DND-41 (cell line): Measurements from ENCODE around the gene WDFY4.

Source experiments
- ATAC-seq: fragments of 200-7000 bp; cut with Tn5 transposase; 3 replicates; pipeline ENCODE4 v1.9.1; 2021; ENCODE audit warnings: low read depth; ENCODE audit not compliant: insufficient read depth
- DNase-seq: peaks from one replicate; pipeline ENCODE4 v3.0.0-alpha.2; 2020
- H2AFZ ChIP-seq: 2 replicates; pipeline ENCODE4 v1.6.0; 2012; ENCODE audit warnings: low read depth, low read length
- H3K27ac ChIP-seq: 2 replicates; pipeline ENCODE4 v1.5.1; 2012; ENCODE audit warnings: low read length, inconsistent platforms
- H3K27me3 ChIP-seq: fragments of 200-600 bp; sonication (generic); 2 replicates; pipeline ENCODE4 v1.6.0; 2012; ENCODE audit warnings: low read length, mild to moderate bottlenecking, inconsistent platforms; ENCODE audit not compliant: insufficient read depth, poor library complexity
- H3K36me3 ChIP-seq: 2 replicates; pipeline ENCODE4 v1.5.1; 2012; ENCODE audit warnings: low read length, inconsistent platforms; ENCODE audit not compliant: insufficient read depth
- H3K4me1 ChIP-seq: 2 replicates; pipeline ENCODE4 v1.5.1; 2012; ENCODE audit warnings: mild to moderate bottlenecking, low read length; ENCODE audit not compliant: insufficient read depth
- H3K4me2 ChIP-seq: 2 replicates; pipeline ENCODE4 v1.6.0; 2012; ENCODE audit warnings: mild to moderate bottlenecking, moderate library complexity, low read length, inconsistent platforms; ENCODE audit not compliant: insufficient read depth
- H3K4me3 ChIP-seq, 2 experiments: fragments of 200-600 bp in 1 of 2; shearing (Covaris generic) in 1 of 2; 2 replicates each; pipeline ENCODE4 v1.5.1; 2012 to 2016; ENCODE audit warnings: inconsistent platforms in 2 of 2, low read length in 2 of 2, mild to moderate bottlenecking in 2 of 2, low read depth in 1 of 2, moderate library complexity in 1 of 2
- H3K79me2 ChIP-seq: 2 replicates; pipeline ENCODE4 v1.6.0; 2012; ENCODE audit warnings: low read length, inconsistent platforms; ENCODE audit not compliant: insufficient read depth
- H3K9ac ChIP-seq: 2 replicates; pipeline ENCODE4 v1.6.0; 2012; ENCODE audit warnings: low read depth, mild to moderate bottlenecking, inconsistent platforms, low read length, moderate library complexity
- H3K9me3 ChIP-seq: 2 replicates; pipeline ENCODE4 v1.5.1; 2012; ENCODE audit warnings: low read length, moderate library complexity, mild to moderate bottlenecking, inconsistent platforms; ENCODE audit not compliant: insufficient read depth, severe bottlenecking
- H4K20me1 ChIP-seq: 2 replicates; pipeline ENCODE4 v1.6.0; 2012; ENCODE audit warnings: low read length; ENCODE audit not compliant: insufficient read depth
- EZH2 ChIP-seq: IDR thresholded peaks from 3 replicates; pipeline ENCODE4 v1.6.1; 2012; ENCODE audit warnings: borderline replicate concordance, low read depth, mild to moderate bottlenecking, moderate library complexity, low read length, inconsistent platforms; ENCODE audit not compliant: severe bottlenecking
- TF ChIP-seq, protein P1 (sequence below): IDR thresholded peaks from 2 replicates; pipeline ENCODE4 v1.5.1; 2012; ENCODE audit warnings: borderline replicate concordance, low read length, moderate library complexity, mild to moderate bottlenecking; ENCODE audit not compliant: poor library complexity, severe bottlenecking; ENCODE audit errors: extremely low read depth

WDFY4 gene

GRCh38 chr10:48820231-48820630, 135.6 kb downstream of the WDFY4 start:
- Histone ChIP-seq H3K4me1 (no peaks in the 10 kb centered on the region), H2AFZ (no peak overlapping the region), H3K36me3 (no peaks in the 10 kb centered on the region), H3K4me3 (no peak overlapping the region), H3K27me3 (peaks cover 7% of the 10 kb centered on the region), H3K79me2 (no peaks in the 10 kb centered on the region), H3K9me3 (no peaks in the 10 kb centered on the region), H3K4me2 (no peak overlapping the region), H4K20me1 (no peaks in the 10 kb centered on the region), H3K9ac (no peak overlapping the region), H3K27ac (no peak overlapping the region)
- ATAC-seq (no peak), DNase-seq (no peak)
- no peak for TF ChIP-seq EZH2
- TF ChIP-seq, protein P1, sequence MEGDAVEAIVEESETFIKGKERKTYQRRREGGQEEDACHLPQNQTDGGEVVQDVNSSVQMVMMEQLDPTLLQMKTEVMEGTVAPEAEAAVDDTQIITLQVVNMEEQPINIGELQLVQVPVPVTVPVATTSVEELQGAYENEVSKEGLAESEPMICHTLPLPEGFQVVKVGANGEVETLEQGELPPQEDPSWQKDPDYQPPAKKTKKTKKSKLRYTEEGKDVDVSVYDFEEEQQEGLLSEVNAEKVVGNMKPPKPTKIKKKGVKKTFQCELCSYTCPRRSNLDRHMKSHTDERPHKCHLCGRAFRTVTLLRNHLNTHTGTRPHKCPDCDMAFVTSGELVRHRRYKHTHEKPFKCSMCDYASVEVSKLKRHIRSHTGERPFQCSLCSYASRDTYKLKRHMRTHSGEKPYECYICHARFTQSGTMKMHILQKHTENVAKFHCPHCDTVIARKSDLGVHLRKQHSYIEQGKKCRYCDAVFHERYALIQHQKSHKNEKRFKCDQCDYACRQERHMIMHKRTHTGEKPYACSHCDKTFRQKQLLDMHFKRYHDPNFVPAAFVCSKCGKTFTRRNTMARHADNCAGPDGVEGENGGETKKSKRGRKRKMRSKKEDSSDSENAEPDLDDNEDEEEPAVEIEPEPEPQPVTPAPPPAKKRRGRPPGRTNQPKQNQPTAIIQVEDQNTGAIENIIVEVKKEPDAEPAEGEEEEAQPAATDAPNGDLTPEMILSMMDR = no peak

DNA sequence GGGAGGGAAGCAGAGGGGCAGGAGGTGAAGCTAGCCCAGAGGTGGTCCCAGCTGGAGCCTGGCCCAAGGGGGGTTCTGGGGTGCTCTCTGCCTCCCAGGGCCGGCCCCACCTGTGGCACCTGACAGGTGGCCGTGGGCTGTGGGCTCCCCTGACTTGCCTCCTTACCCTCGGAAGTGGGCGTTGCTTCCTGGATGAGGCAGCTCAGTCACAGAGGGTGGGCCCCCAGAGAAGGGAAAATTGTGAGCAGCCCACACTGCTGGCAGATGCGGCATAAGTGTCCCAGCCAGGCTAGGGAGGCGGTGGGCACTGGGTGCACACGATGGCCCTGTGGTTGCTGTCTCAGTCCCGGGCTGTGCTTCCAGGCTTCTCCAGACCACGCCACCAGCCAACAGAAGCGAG, 136.0 kb downstream of the WDFY4 start:
- H3K27me3 ChIP-seq = peaks cover 7% of the 10 kb centered on the region
- DNase-seq (no peak), ATAC-seq (peak; percentile 56; the same call in 2 of the 3 replicates)
- no peak overlapping the region for H3K9ac ChIP-seq
- H3K79me2 ChIP-seq = no peaks in the 10 kb centered on the region
- no peaks in the 10 kb centered on the region for H3K4me1 ChIP-seq
- H3K4me2 ChIP-seq = no peak overlapping the region
- no peak overlapping the region for H2AFZ ChIP-seq
- H3K9me3 ChIP-seq = no peaks in the 10 kb centered on the region
- TF ChIP-seq EZH2 = no peak
- TF ChIP-seq, protein P1 = no peak
- no peak overlapping the region for H3K27ac ChIP-seq
- no peak overlapping the region for H3K4me3 ChIP-seq
- H4K20me1 ChIP-seq = no peaks in the 10 kb centered on the region
- no peaks in the 10 kb centered on the region for H3K36me3 ChIP-seq

GRCh38 chr10:48821111-48821510, 136.4 kb downstream of the WDFY4 start:
- Histone ChIP-seq H3K4me2 (no peak overlapping the region), H3K9ac (no peak overlapping the region), H3K27me3 (peaks cover 7% of the 10 kb centered on the region), H3K79me2 (no peaks in the 10 kb centered on the region), H4K20me1 (no peaks in the 10 kb centered on the region), H3K27ac (no peak overlapping the region), H2AFZ (no peak overlapping the region), H3K36me3 (no peaks in the 10 kb centered on the region), H3K4me3 (no peak overlapping the region), H3K9me3 (no peaks in the 10 kb centered on the region), H3K4me1 (no peaks in the 10 kb centered on the region)
- TF ChIP-seq, protein P1 = no peak
- no peak for TF ChIP-seq EZH2
- ATAC-seq (no peak), DNase-seq (no peak)

DNA sequence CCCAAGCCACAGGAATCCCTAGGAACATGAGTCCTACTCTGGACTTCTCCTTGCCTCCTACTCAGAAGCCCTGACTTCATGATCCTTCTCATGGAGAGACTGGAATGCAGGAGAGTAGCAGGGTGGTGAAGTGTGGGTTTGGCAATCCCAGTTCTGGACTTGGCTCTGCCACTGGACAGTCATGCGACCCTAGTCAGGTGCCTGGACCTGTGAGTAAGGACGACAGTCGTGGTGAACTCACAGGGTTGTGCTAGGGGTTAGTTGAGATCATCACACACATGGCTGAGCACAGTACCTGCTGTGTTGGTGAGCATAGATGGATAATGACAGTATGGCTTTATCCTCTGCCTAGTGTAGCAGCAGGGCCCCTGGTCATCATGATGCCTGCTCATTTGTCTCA, 137.0 kb downstream of the WDFY4 start:
- DNase-seq = no peak
- H3K4me2 ChIP-seq = no peak overlapping the region
- H3K4me1 ChIP-seq = no peaks in the 10 kb centered on the region
- H4K20me1 ChIP-seq = no peaks in the 10 kb centered on the region
- H3K36me3 ChIP-seq = no peaks in the 10 kb centered on the region
- no peaks in the 10 kb centered on the region for H3K79me2 ChIP-seq
- H3K27me3 ChIP-seq = peaks cover 8% of the 10 kb centered on the region
- TF ChIP-seq, protein P1 = no peak
- no peak for TF ChIP-seq EZH2
- no peaks in the 10 kb centered on the region for H3K9me3 ChIP-seq
- H3K4me3 ChIP-seq = no peak overlapping the region
- H3K27ac ChIP-seq = no peak overlapping the region
- no peak for ATAC-seq
- H3K9ac ChIP-seq = no peak overlapping the region
- H2AFZ ChIP-seq = no peak overlapping the region
